Calu3 (cell line): ENCODE results near the gene GALNT5. TPM values are rescaled to one million over a fixed set of nuclear protein-coding genes. Genes with fewer than 3 reads are reported as not detected.

Experiments
- BruUV-seq: library from RNA; stranded (reverse); fragments of 400-500 nt; replicated peaks from 2 replicates; lab custom pipeline; 2021; lab: Mats Ljungman, UMichigan
- CTCF ChIA-PET: fragments of 300-600 bp; sonication (Branson Sonifier 250); formaldehyde crosslinking; loops from one replicate; lab custom pipeline; 2022; ENCODE audit warnings: antibody characterized with exemption; lab: Charles Lee
- DNase-seq: peaks from one replicate; pipeline ENCODE4 v3.0.0; 2022
- H3K27ac Mint-ChIP-seq: one replicate; pipeline ENCODE4 v1.8.0; 2022; ENCODE audit warnings: mixed read lengths; ENCODE audit not compliant: unreplicated experiment
- H3K27me3 Mint-ChIP-seq: one replicate; pipeline ENCODE4 v1.8.0; 2022; ENCODE audit warnings: mixed read lengths; ENCODE audit not compliant: unreplicated experiment
- H3K36me3 Mint-ChIP-seq: one replicate; pipeline ENCODE4 v1.8.0; 2022; ENCODE audit warnings: mild to moderate bottlenecking, moderate library complexity, mixed read lengths; ENCODE audit not compliant: insufficient read depth, unreplicated experiment
- H3K4me1 Mint-ChIP-seq: one replicate; pipeline ENCODE4 v1.8.0; 2022; ENCODE audit warnings: mild to moderate bottlenecking, low read depth, mixed read lengths; ENCODE audit not compliant: unreplicated experiment
- H3K4me3 Mint-ChIP-seq: one replicate; pipeline ENCODE4 v1.8.0; 2022; ENCODE audit warnings: mild to moderate bottlenecking, low read depth, moderate library complexity, mixed read lengths; ENCODE audit not compliant: unreplicated experiment
- H3K9me3 Mint-ChIP-seq: one replicate; pipeline ENCODE4 v1.8.0; 2022; ENCODE audit warnings: low read depth, mixed read lengths; ENCODE audit not compliant: unreplicated experiment
- intact Hi-C: fragments of 100-400 bp; cut with micrococcal nuclease; formaldehyde crosslinking; loops from one replicate; pipeline ENCODE4 v1.10.0; 2022; ENCODE audit not compliant: unreplicated experiment
- total RNA-seq: library from RNA; stranded (reverse); gene quantifications from 2 replicates; pipeline ENCODE4 v1.2.3, GENCODE V29; 2022
- TF ChIP-seq, protein P1 (sequence below): fragments of 200-600 bp; IDR thresholded peaks from one replicate; pipeline ENCODE4 v1.8.0; 2022; ENCODE audit warnings: antibody characterized with exemption; ENCODE audit not compliant: unreplicated experiment

The GALNT5 gene
- total RNA-seq, 1 experiment from 2014 or later, result 51.7 TPM

GRCh38 chr2:157281316-157281715 lies 23.8 kb downstream of the GALNT5 start:
- TF ChIP-seq, protein P1, sequence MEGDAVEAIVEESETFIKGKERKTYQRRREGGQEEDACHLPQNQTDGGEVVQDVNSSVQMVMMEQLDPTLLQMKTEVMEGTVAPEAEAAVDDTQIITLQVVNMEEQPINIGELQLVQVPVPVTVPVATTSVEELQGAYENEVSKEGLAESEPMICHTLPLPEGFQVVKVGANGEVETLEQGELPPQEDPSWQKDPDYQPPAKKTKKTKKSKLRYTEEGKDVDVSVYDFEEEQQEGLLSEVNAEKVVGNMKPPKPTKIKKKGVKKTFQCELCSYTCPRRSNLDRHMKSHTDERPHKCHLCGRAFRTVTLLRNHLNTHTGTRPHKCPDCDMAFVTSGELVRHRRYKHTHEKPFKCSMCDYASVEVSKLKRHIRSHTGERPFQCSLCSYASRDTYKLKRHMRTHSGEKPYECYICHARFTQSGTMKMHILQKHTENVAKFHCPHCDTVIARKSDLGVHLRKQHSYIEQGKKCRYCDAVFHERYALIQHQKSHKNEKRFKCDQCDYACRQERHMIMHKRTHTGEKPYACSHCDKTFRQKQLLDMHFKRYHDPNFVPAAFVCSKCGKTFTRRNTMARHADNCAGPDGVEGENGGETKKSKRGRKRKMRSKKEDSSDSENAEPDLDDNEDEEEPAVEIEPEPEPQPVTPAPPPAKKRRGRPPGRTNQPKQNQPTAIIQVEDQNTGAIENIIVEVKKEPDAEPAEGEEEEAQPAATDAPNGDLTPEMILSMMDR, result no peak
- CTCF ChIA-PET, result no interaction called here
- H3K9me3 Mint-ChIP-seq, result peaks cover 6% of the 10 kb centered on the region
- no TSS peak for BruUV-seq
- no peak overlapping the region for H3K4me3 Mint-ChIP-seq
- DNase-seq, result no peak
- H3K27ac Mint-ChIP-seq, result no peak overlapping the region
- H3K36me3 Mint-ChIP-seq, result no peaks in the 10 kb centered on the region
- H3K27me3 Mint-ChIP-seq, result no peaks in the 10 kb centered on the region
- intact Hi-C loops, result no loop called here
- peaks cover 8% of the 10 kb centered on the region for H3K4me1 Mint-ChIP-seq

- peaks cover 2% of the 10 kb centered on the region for H3K9me3 Mint-ChIP-seq
These were observed 26.0 kb downstream of the GALNT5 start for GRCh38 chr2:157283468-157283867.

DNA sequence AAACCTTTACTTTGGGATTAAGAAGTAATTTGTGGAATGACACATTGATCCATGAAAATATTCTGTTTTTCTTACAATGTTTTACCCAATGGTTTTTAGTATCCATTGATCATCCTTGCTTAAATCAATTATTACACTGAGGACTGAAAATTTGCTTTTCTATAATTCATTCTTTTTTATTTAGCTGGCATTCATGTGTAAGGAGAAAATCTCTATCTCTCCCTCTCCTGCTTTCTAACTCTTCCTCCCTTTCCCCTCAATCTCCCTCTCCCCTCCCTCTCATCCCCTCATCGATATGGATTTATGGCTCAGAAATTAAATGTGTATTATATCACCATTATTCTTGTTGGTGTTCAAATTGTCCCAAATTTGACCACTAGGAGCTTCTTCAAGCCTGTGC lies 29.7 kb downstream of the GALNT5 start:
- DNase-seq, result no peak
- H3K36me3 Mint-ChIP-seq, result no peaks in the 10 kb centered on the region
- H3K27me3 Mint-ChIP-seq, result no peaks in the 10 kb centered on the region
- no TSS peak for BruUV-seq
- H3K4me1 Mint-ChIP-seq, result peaks cover 14% of the 10 kb centered on the region
- no peak overlapping the region for H3K27ac Mint-ChIP-seq
- CTCF ChIA-PET, result no interaction called here
- no peaks in the 10 kb centered on the region for H3K9me3 Mint-ChIP-seq
- intact Hi-C loops, result no loop called here
- H3K4me3 Mint-ChIP-seq, result no peak overlapping the region
- TF ChIP-seq, protein P1, result no peak

More at GRCh38 chr2:157283468-157283867, 26.0 kb downstream of the GALNT5 start:
- no peaks in the 10 kb centered on the region for H3K27me3 Mint-ChIP-seq
- no peak for DNase-seq
- no peak overlapping the region for H3K27ac Mint-ChIP-seq
- H3K4me1 Mint-ChIP-seq, result peaks cover 8% of the 10 kb centered on the region
- CTCF ChIA-PET, result no interaction called here
- H3K4me3 Mint-ChIP-seq, result no peak overlapping the region
- BruUV-seq, result no TSS peak
- no peaks in the 10 kb centered on the region for H3K36me3 Mint-ChIP-seq
- intact Hi-C loops, result no loop called here
- TF ChIP-seq, protein P1, result no peak

DNA sequence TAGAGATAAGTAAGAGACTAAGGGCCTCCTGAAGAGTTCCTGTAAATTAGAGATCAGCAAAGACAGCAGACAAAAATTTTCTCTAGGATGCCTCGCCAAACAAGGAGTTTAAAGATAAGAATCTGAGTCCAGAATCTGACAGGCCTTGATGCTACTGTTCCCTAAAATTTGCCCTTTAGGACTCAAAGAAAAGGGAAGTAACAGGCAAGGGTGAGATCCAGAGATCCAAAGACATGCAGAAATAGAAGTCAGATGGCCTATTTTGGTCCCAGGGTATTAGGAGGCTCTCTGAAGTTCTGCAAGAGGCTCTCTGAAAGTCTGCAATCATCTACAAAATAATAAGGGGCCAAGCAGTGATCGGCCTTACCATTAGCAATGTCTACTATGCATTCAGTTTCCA lies 33.0 kb downstream of the GALNT5 start:
- Mint-ChIP-seq H3K27ac (no peak overlapping the region), H3K4me1 (peaks cover 24% of the 10 kb centered on the region), H3K36me3 (no peaks in the 10 kb centered on the region), H3K4me3 (no peak overlapping the region), H3K27me3 (no peaks in the 10 kb centered on the region), H3K9me3 (no peaks in the 10 kb centered on the region)
- CTCF ChIA-PET, result no interaction called here
- intact Hi-C loops, result no loop called here
- no peak for DNase-seq
- no TSS peak for BruUV-seq
- TF ChIP-seq, protein P1, result no peak
